Natural killer cell (primary cell): ENCODE results near the gene RBBP9. TPM values are rescaled to one million over a fixed set of nuclear protein-coding genes. Genes with fewer than 3 reads are reported as not detected.

Source experiments
- ATAC-seq, 3 donors: fragments of 150-1000 bp in 2 of 3; fragments of 200-7000 bp in 1 of 3; cut with Tn5 transposase; 1 replicate in 1 of 3; 2 replicates in 2 of 3; pipeline ENCODE4 v1.10.0; 2021; ENCODE audit warnings: mild to moderate bottlenecking in 2 of 3, moderate library complexity in 2 of 3
- DNase-seq, 2 donors: peaks; one replicate each; pipeline versions ENCODE4 v3.0.0 to v3.0.0-alpha.2; 2013 to 2021; ENCODE audit warnings: mixed read lengths in 1 of 2
- H3K27ac ChIP-seq: one replicate; pipeline ENCODE4 v1.5.1; 2013; ENCODE audit warnings: mild to moderate bottlenecking, low read length
- H3K27me3 ChIP-seq: one replicate; pipeline ENCODE4 v1.6.1; 2013; ENCODE audit warnings: low read length; ENCODE audit not compliant: control insufficient read depth, insufficient read depth
- H3K36me3 ChIP-seq: one replicate; pipeline ENCODE4 v1.6.1; 2013; ENCODE audit warnings: low read length; ENCODE audit not compliant: control insufficient read depth, insufficient read depth
- H3K4me1 ChIP-seq: one replicate; pipeline ENCODE4 v1.6.1; 2013; ENCODE audit warnings: low read length; ENCODE audit not compliant: control insufficient read depth, insufficient read depth
- H3K4me3 ChIP-seq: one replicate; pipeline ENCODE4 v1.5.1; 2013; ENCODE audit warnings: low read length
- H3K9me3 ChIP-seq: one replicate; pipeline ENCODE4 v1.6.1; 2013; ENCODE audit warnings: low read length; ENCODE audit not compliant: control insufficient read depth, insufficient read depth
- H3K27ac Mint-ChIP-seq, 2 donors: one replicate each; pipeline ENCODE4 v1.8.0; 2022; ENCODE audit warnings: mild to moderate bottlenecking in 2 of 2, mixed read lengths in 2 of 2, moderate library complexity in 1 of 2
- H3K27me3 Mint-ChIP-seq, 2 donors: one replicate each; pipeline ENCODE4 v1.8.0; 2022; ENCODE audit warnings: low read depth in 2 of 2, mixed read lengths in 2 of 2
- H3K36me3 Mint-ChIP-seq: one replicate; pipeline ENCODE4 v1.8.0; 2022; ENCODE audit warnings: mixed read lengths
- H3K4me1 Mint-ChIP-seq, 2 donors: one replicate each; pipeline ENCODE4 v1.8.0; 2022; ENCODE audit warnings: mixed read lengths in 2 of 2
- H3K4me3 Mint-ChIP-seq: one replicate; pipeline ENCODE4 v1.8.0; 2022; ENCODE audit warnings: mild to moderate bottlenecking, moderate library complexity, mixed read lengths
- H3K9me3 Mint-ChIP-seq, 2 donors: one replicate each; pipeline ENCODE4 v1.8.0; 2022; ENCODE audit warnings: mixed read lengths in 2 of 2
- WGBS: methylation state at CpG from one replicate; pipeline ENCODE4 v1.1.7; 2013; ENCODE audit warnings: missing lambda C conversion rate; ENCODE audit not compliant: insufficient coverage; 5-methylcytosine and 5-hydroxymethylcytosine counted together
- intact Hi-C: fragments of 100-400 bp; cut with micrococcal nuclease; formaldehyde crosslinking; loops from one replicate; pipeline ENCODE4 v1.14.2; 2022
- total RNA-seq, 4 donors: library from RNA; stranded (reverse); fragments of 120-200 nt in 1 of 4; gene quantifications; one replicate each; pipeline versions ENCODE4 v1.2.3 to v1.2.4, GENCODE V29; 2013 to 2022
- TF ChIP-seq, protein P1 (sequence below): fragments of 200-600 bp; IDR thresholded peaks from one replicate; pipeline ENCODE4 v1.8.0; 2022; ENCODE audit warnings: antibody characterized with exemption

RBBP9 gene
- total RNA-seq, 3 donors from 2014 or later (not counting 1 experiment from before 2014, with no cell fraction given) = 4.6 to 9.2 (median 7.9) TPM

DNA sequence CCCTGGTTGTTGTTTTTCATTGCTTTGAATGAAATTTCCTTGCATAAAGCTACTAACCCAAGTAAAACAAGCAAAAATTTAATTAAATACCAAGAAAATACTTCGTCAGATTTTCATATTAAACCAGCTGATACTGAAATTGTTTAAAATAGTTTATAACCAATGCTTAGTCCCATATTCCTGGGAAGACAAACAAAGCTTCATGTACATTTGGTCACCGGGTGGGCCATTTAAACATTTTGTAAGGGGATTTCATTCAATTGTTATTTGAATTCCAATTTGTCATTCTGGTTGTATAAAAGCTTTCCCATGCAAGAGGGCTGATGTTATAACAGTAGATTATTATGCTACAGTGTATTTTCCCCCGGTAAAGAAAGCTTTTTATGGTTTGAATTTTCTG is 578 bp upstream of the RBBP9 start:
- peaks cover 16% of the 10 kb centered on the region in 2 donors for H3K4me1 Mint-ChIP-seq
- 100% methylated on average over 1 of the region's 3 CpGs for WGBS
- no peak for DNase-seq
- no peaks in the 10 kb centered on the region for H3K9me3 ChIP-seq
- intact Hi-C loops = no loop called here
- peak overlapping the region; percentile 97 for H3K4me3 ChIP-seq
- TF ChIP-seq, protein P1, sequence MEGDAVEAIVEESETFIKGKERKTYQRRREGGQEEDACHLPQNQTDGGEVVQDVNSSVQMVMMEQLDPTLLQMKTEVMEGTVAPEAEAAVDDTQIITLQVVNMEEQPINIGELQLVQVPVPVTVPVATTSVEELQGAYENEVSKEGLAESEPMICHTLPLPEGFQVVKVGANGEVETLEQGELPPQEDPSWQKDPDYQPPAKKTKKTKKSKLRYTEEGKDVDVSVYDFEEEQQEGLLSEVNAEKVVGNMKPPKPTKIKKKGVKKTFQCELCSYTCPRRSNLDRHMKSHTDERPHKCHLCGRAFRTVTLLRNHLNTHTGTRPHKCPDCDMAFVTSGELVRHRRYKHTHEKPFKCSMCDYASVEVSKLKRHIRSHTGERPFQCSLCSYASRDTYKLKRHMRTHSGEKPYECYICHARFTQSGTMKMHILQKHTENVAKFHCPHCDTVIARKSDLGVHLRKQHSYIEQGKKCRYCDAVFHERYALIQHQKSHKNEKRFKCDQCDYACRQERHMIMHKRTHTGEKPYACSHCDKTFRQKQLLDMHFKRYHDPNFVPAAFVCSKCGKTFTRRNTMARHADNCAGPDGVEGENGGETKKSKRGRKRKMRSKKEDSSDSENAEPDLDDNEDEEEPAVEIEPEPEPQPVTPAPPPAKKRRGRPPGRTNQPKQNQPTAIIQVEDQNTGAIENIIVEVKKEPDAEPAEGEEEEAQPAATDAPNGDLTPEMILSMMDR = no peak
- no peaks in the 10 kb centered on the region for H3K9me3 Mint-ChIP-seq
- peak overlapping the region; percentile 78 to 89 for H3K27ac Mint-ChIP-seq
- H3K27ac ChIP-seq = peak overlapping the region; percentile 68
- H3K4me3 Mint-ChIP-seq = peak overlapping the region; percentile 94
- peaks cover 11% of the 10 kb centered on the region for H3K4me1 ChIP-seq
- peaks cover 8 to 11% of the 10 kb centered on the region in 2 donors for H3K27me3 Mint-ChIP-seq
- H3K36me3 ChIP-seq = peaks cover 3% of the 10 kb centered on the region
- H3K36me3 Mint-ChIP-seq = peaks cover 5% of the 10 kb centered on the region
- H3K27me3 ChIP-seq = no peaks in the 10 kb centered on the region
- no peak for ATAC-seq

DNA sequence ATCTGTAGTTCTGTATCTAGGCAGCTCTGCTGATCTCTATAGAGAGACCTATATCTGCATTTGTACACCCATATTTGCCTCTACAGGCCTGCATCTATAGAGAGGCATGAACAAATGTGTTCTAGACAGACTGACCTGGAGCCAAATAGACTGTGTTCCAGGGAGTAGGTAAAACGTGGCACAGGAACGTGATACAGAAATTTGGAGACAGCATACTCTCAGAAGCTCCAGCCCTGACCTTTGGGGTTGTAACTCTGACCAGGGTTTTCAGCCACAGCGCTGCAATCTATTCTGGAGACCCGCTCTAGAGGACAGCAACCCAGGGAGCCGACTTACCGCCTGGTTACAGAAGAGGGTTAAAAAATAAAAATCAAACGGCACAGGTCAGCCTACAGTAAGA is 983 bp downstream of the RBBP9 start:
- Histone ChIP-seq H3K36me3 (peaks cover 5% of the 10 kb centered on the region), H3K9me3 (no peaks in the 10 kb centered on the region), H3K4me3 (no peak overlapping the region), H3K4me1 (peaks cover 11% of the 10 kb centered on the region), H3K27ac (no peak overlapping the region), H3K27me3 (no peaks in the 10 kb centered on the region)
- 60% methylated on average over 7 of the region's 7 CpGs for WGBS
- intact Hi-C loops = no loop called here
- H3K36me3 Mint-ChIP-seq = peaks cover 5% of the 10 kb centered on the region
- H3K9me3 Mint-ChIP-seq = no peaks in the 10 kb centered on the region
- TF ChIP-seq, protein P1 = no peak
- H3K27ac Mint-ChIP-seq = peak overlapping the region; percentile 78 to 89
- DNase-seq = no peak
- peak overlapping the region; percentile 94 for H3K4me3 Mint-ChIP-seq
- peaks cover 16% of the 10 kb centered on the region in 2 donors for H3K4me1 Mint-ChIP-seq
- ATAC-seq = no peak
- H3K27me3 Mint-ChIP-seq = no peaks in the 10 kb centered on the region

DNA sequence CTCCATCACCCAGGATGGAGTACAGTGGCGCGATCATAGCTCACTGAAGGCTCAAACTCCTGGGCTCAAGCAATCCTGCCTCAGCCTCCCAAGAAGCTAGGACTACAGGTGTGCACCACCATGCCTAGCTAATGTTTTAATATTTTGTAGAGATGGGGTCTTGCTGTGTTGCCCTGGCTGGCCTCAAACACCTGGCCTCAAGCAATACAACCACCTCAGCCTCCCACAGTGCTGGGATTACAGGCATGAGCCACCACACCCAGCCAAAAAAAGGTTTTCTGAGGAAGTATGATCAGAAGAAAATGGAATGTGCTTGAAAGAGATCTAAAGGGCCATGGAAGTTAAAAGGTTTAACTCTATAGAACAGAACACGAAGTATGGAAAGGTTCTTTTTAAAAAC is 8.7 kb downstream of the RBBP9 start:
- Mint-ChIP-seq H3K4me1 (no peaks in the 10 kb centered on the region), H3K27ac (no peak overlapping the region), H3K4me3 (no peak overlapping the region), H3K27me3 (no peaks in the 10 kb centered on the region), H3K9me3 (no peaks in the 10 kb centered on the region), H3K36me3 (peaks cover 5% of the 10 kb centered on the region)
- intact Hi-C loops = no loop called here
- no peaks in the 10 kb centered on the region for H3K27me3 ChIP-seq
- H3K4me1 ChIP-seq = no peaks in the 10 kb centered on the region
- H3K27ac ChIP-seq = no peak overlapping the region
- ATAC-seq (no peak), DNase-seq (no peak)
- peaks cover 29% of the 10 kb centered on the region for H3K36me3 ChIP-seq
- WGBS = 89% methylated on average over 3 of the region's 3 CpGs
- H3K4me3 ChIP-seq = no peak overlapping the region
- H3K9me3 ChIP-seq = no peaks in the 10 kb centered on the region
- TF ChIP-seq, protein P1 = no peak

DNA sequence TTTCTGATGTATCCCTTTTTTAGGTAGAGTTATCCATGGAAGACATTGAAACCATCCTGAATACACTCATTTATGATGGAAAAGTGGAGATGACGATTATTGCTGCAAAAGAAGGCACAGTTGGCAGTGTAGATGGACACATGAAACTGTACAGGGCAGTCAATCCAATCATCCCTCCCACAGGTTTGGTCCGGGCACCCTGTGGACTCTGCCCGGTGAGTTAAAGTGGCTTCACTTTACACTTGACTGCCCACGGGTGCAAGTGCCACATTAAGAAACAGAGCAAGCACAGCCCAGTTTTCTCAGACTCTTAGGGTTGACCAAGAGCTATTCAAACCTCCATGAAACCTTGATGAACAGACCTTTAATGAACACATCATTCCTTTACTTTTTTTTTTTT is 15.4 kb downstream of the RBBP9 start:
- intact Hi-C loops = no loop called here
- Mint-ChIP-seq H3K9me3 (no peaks in the 10 kb centered on the region), H3K36me3 (peaks cover 6% of the 10 kb centered on the region), H3K27ac (no peak overlapping the region), H3K4me1 (no peaks in the 10 kb centered on the region), H3K4me3 (no peak overlapping the region), H3K27me3 (no peaks in the 10 kb centered on the region)
- ATAC-seq (no peak), DNase-seq (no peak)
- TF ChIP-seq, protein P1 = no peak
- no peak overlapping the region for H3K4me3 ChIP-seq
- H3K9me3 ChIP-seq = no peaks in the 10 kb centered on the region
- H3K36me3 ChIP-seq = peaks cover 49% of the 10 kb centered on the region
- H3K27ac ChIP-seq = no peak overlapping the region
- H3K27me3 ChIP-seq = no peaks in the 10 kb centered on the region
- no peaks in the 10 kb centered on the region for H3K4me1 ChIP-seq
- 94% methylated on average over 4 of the region's 4 CpGs for WGBS
